Prostate gland (tissue), 2 donors: ENCODE measurements around the gene ARL2BP.

Source experiments
- POLR2A ChIP-seq: fragments of 450-650 bp; IDR thresholded peaks from one replicate; pipeline ENCODE4 v1.6.1; 2016; ENCODE audit warnings: antibody characterized with exemption, mild to moderate bottlenecking
- TF ChIP-seq, protein P1 (sequence below), 4 experiments: fragments of 200-600 bp in 2 of 4; fragments of 450-650 bp in 2 of 4; sonication (generic) in 2 of 4; IDR thresholded peaks; 1 replicate in 3 of 4; 2 replicates in 1 of 4; pipeline ENCODE4 v1.5.1; 2016 to 2019; ENCODE audit warnings: antibody characterized with exemption in 4 of 4, mild to moderate bottlenecking in 2 of 4, moderate library complexity in 2 of 4

DNA sequence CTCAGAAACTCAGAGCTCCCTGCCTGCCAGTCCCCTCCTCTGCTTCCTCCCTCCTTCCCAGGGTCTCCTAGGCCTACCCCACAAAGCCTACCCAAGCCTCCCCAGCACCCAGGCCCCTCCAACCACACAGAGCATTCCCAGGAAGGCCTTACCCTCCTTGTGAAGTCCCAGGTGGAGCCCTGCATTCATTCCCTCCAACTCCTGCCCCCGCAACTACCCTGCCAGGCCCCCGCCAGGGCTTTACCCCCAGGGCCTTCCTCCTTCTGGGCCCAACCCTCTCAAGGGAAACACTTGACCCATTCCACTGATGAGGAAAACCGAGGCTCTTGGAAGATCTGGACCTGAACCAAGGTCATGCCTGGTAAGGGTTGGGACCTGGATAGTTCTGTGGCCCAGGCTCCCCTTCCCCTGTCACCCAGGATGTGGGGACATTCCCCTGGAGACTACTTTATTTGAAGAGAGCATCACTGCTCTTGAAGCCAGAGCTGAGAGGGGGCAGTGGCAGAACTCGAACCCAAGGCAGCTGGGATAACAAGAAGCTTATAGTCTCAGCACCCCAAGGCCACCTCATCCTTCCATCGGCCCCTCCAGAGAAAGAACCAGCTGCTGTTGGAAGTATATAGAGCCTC, 26.9 kb downstream of the ARL2BP start:
- TF ChIP-seq, protein P1, sequence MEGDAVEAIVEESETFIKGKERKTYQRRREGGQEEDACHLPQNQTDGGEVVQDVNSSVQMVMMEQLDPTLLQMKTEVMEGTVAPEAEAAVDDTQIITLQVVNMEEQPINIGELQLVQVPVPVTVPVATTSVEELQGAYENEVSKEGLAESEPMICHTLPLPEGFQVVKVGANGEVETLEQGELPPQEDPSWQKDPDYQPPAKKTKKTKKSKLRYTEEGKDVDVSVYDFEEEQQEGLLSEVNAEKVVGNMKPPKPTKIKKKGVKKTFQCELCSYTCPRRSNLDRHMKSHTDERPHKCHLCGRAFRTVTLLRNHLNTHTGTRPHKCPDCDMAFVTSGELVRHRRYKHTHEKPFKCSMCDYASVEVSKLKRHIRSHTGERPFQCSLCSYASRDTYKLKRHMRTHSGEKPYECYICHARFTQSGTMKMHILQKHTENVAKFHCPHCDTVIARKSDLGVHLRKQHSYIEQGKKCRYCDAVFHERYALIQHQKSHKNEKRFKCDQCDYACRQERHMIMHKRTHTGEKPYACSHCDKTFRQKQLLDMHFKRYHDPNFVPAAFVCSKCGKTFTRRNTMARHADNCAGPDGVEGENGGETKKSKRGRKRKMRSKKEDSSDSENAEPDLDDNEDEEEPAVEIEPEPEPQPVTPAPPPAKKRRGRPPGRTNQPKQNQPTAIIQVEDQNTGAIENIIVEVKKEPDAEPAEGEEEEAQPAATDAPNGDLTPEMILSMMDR (IDR thresholded peaks at IDR 0.05), result no peak
- no peak for TF ChIP-seq POLR2A
